H9 (cell line): ENCODE results near the gene LAMP1. TPM values are rescaled to one million over a fixed set of nuclear protein-coding genes. Genes with fewer than 3 reads are reported as not detected.

ENCODE experiments used
- DNase-seq: peaks from one replicate; pipeline ENCODE4 v3.0.0-alpha.2; 2017
- H2AFZ ChIP-seq: one replicate; pipeline ENCODE4 v1.6.1; 2013; ENCODE audit warnings: mild to moderate bottlenecking, low read length, control low read depth, moderate library complexity
- H2AK5ac ChIP-seq: 2 replicates; pipeline ENCODE4 v1.6.1; 2013; ENCODE audit warnings: low read length, control low read depth, mixed read lengths; ENCODE audit not compliant: insufficient read length
- H2BK120ac ChIP-seq: one replicate; pipeline ENCODE4 v1.6.1; 2013; ENCODE audit warnings: low read depth, mild to moderate bottlenecking, low read length, control low read depth, inconsistent platforms; ENCODE audit not compliant: poor library complexity, severe bottlenecking
- H2BK12ac ChIP-seq: 2 replicates; pipeline ENCODE4 v1.6.1; 2013; ENCODE audit warnings: low read length, control low read depth, mixed read lengths, low read depth; ENCODE audit not compliant: insufficient read length
- H2BK15ac ChIP-seq: 2 replicates; pipeline ENCODE4 v1.6.1; 2013; ENCODE audit warnings: low read depth, low read length, control low read depth
- H2BK20ac ChIP-seq: one replicate; pipeline ENCODE4 v1.6.1; 2013; ENCODE audit warnings: low read depth, mild to moderate bottlenecking, low read length, control low read depth, inconsistent platforms; ENCODE audit not compliant: poor library complexity, severe bottlenecking
- H2BK5ac ChIP-seq: 2 replicates; pipeline ENCODE4 v1.6.1; 2013; ENCODE audit warnings: low read length, control low read depth, mixed read lengths; ENCODE audit not compliant: insufficient read length
- H3K14ac ChIP-seq: 2 replicates; pipeline ENCODE4 v1.6.1; 2013; ENCODE audit warnings: low read length, control low read depth; ENCODE audit not compliant: insufficient read depth
- H3K18ac ChIP-seq: 2 replicates; pipeline ENCODE4 v1.6.1; 2013; ENCODE audit warnings: low read depth, mild to moderate bottlenecking, mixed read lengths, low read length, control low read depth; ENCODE audit not compliant: insufficient read length
- H3K23ac ChIP-seq: 2 replicates; pipeline ENCODE4 v1.6.1; 2013; ENCODE audit warnings: low read length, control low read depth, mixed read lengths, low read depth; ENCODE audit not compliant: insufficient read length
- H3K23me2 ChIP-seq: 2 replicates; pipeline ENCODE4 v1.6.1; 2013; ENCODE audit warnings: low read depth, mild to moderate bottlenecking, mixed read lengths, low read length, control low read depth; ENCODE audit not compliant: insufficient read length, poor library complexity, severe bottlenecking
- H3K27ac ChIP-seq: 2 replicates; pipeline ENCODE4 v1.5.1; 2013; ENCODE audit warnings: low read length, control low read depth, mixed read lengths, low read depth; ENCODE audit not compliant: insufficient read length
- H3K27me3 ChIP-seq: 2 replicates; pipeline ENCODE4 v1.6.1; 2013; ENCODE audit warnings: low read length, control low read depth, inconsistent platforms; ENCODE audit not compliant: insufficient read depth
- H3K4ac ChIP-seq: 2 replicates; pipeline ENCODE4 v1.6.1; 2013; ENCODE audit warnings: low read depth, mild to moderate bottlenecking, control low read depth, inconsistent platforms, low read length, moderate library complexity
- H3K4me1 ChIP-seq: 2 replicates; pipeline ENCODE4 v1.6.1; 2013; ENCODE audit warnings: low read length, control low read depth, inconsistent platforms; ENCODE audit not compliant: insufficient read depth
- H3K4me2 ChIP-seq: 2 replicates; pipeline ENCODE4 v1.6.1; 2013; ENCODE audit warnings: low read length, control low read depth, mixed read lengths; ENCODE audit not compliant: insufficient read length, insufficient read depth
- H3K56ac ChIP-seq: 2 replicates; pipeline ENCODE4 v1.6.1; 2013; ENCODE audit warnings: low read depth, mild to moderate bottlenecking, mixed read lengths, low read length, control low read depth; ENCODE audit not compliant: insufficient read length
- H3K79me1 ChIP-seq: 2 replicates; pipeline ENCODE4 v1.6.1; 2013; ENCODE audit warnings: low read depth, mild to moderate bottlenecking, moderate library complexity, low read length, control low read depth, inconsistent platforms; ENCODE audit not compliant: insufficient read depth, poor library complexity, severe bottlenecking
- H3K79me2 ChIP-seq: 2 replicates; pipeline ENCODE4 v1.6.1; 2013; ENCODE audit warnings: low read length, control low read depth, inconsistent platforms; ENCODE audit not compliant: insufficient read depth
- H3K9ac ChIP-seq: 2 replicates; pipeline ENCODE4 v1.6.1; 2013; ENCODE audit warnings: low read length, control low read depth, mixed read lengths; ENCODE audit not compliant: insufficient read length; ENCODE audit errors: extremely low read depth
- H3K9me3 ChIP-seq: one replicate; pipeline ENCODE4 v1.6.1; 2013; ENCODE audit warnings: low read depth, low read length, inconsistent platforms; ENCODE audit not compliant: control insufficient read depth
- H3T11ph ChIP-seq: one replicate; pipeline ENCODE4 v1.6.1; 2013; ENCODE audit warnings: mild to moderate bottlenecking, low read length, control low read depth, inconsistent platforms
- H4K20me1 ChIP-seq: one replicate; pipeline ENCODE4 v1.6.1; 2013; ENCODE audit not compliant: control insufficient read depth, insufficient read length, insufficient read depth
- H4K5ac ChIP-seq: 2 replicates; pipeline ENCODE4 v1.6.1; 2013; ENCODE audit warnings: low read depth, mild to moderate bottlenecking, mixed read lengths, low read length, control low read depth; ENCODE audit not compliant: insufficient read length
- H4K8ac ChIP-seq: replicated peaks from 2 replicates; pipeline ENCODE4 v1.6.1; 2013; ENCODE audit warnings: low read length, control low read depth, mixed read lengths, low read depth; ENCODE audit not compliant: insufficient read length
- H4K91ac ChIP-seq: 2 replicates; pipeline ENCODE4 v1.6.1; 2013; ENCODE audit warnings: low read depth, mild to moderate bottlenecking, moderate library complexity, mixed read lengths, low read length, control low read depth; ENCODE audit not compliant: insufficient read length
- H3K27ac Mint-ChIP-seq, 3 experiments: 2 replicates in 2 of 3; 3 replicates in 1 of 3; pipeline ENCODE4 v1.8.0; 2020 to 2021; ENCODE audit warnings: mixed read lengths in 3 of 3, mild to moderate bottlenecking in 1 of 3, moderate library complexity in 1 of 3
- H3K27me3 Mint-ChIP-seq: 2 replicates; pipeline ENCODE4 v1.8.0; 2021; ENCODE audit warnings: low read depth, mild to moderate bottlenecking, moderate library complexity, mixed read lengths
- H3K36me3 Mint-ChIP-seq, 3 experiments: 2 replicates in 2 of 3; 3 replicates in 1 of 3; pipeline ENCODE4 v1.8.0; 2020 to 2021; ENCODE audit warnings: low read depth in 3 of 3, mixed read lengths in 3 of 3; ENCODE audit not compliant: insufficient read depth in 1 of 3
- H3K4me1 Mint-ChIP-seq, 2 experiments: 2 replicates each; pipeline ENCODE4 v1.8.0; 2020; ENCODE audit warnings: mixed read lengths in 2 of 2
- H3K4me3 Mint-ChIP-seq, 2 experiments: 2 replicates in 1 of 2; 3 replicates in 1 of 2; pipeline ENCODE4 v1.8.0; 2020 to 2021; ENCODE audit warnings: mild to moderate bottlenecking in 2 of 2, mixed read lengths in 2 of 2, moderate library complexity in 1 of 2
- H3K9me3 Mint-ChIP-seq, 2 experiments: 2 replicates in 1 of 2; 3 replicates in 1 of 2; pipeline ENCODE4 v1.8.0; 2020; ENCODE audit warnings: mild to moderate bottlenecking in 2 of 2, mixed read lengths in 2 of 2, moderate library complexity in 1 of 2
- WGBS: extraction: QIAGEN DNeasy Blood & Tissue Kit; methylation state at CpG from one replicate; pipeline ENCODE4 v1.1.7; 2013; ENCODE audit warnings: missing lambda C conversion rate, low lambda C conversion rate, mixed read lengths; ENCODE audit not compliant: insufficient read length; ENCODE audit errors: extremely low coverage; 5-methylcytosine and 5-hydroxymethylcytosine counted together
- total RNA-seq: library from RNA; stranded (reverse); gene quantifications from 2 replicates; pipeline ENCODE4 v1.2.1, GENCODE V29; 2021
- TF ChIP-seq, protein P1 (sequence below): fragments of 200-600 bp; sonication (generic); conservative IDR thresholded peaks from 3 replicates; pipeline ENCODE4 v1.8.0; 2021; ENCODE audit warnings: antibody characterized with exemption, mild to moderate bottlenecking

Gene LAMP1
- total RNA-seq, 1 experiment from 2014 or later: 131 TPM

DNA sequence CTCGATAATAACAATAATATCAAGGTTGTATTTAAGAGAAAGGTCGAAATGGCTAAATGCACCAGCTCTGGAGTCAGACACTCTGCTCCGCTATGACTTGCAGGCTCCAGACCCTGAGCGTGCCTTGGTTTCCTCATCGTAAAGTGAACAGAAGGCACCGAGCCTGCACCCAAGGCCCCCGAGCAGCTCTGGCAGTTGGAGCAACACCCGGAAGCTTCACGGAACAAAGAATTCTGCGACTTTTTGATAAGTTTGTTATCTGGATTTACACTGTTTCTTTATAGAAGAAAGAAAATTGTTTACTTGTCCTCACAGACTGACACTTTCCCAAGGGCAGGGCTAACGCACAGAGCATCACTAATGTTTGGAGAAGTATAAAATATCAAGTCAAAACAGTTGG lies 62.5 kb downstream of the LAMP1 start:
- no peak overlapping the region for H3K4me3 Mint-ChIP-seq

More for the DNA sequence above, 62.5 kb downstream of the LAMP1 start:
- no peak overlapping the region for H3K4me2 ChIP-seq
- no peak overlapping the region for H4K5ac ChIP-seq
- H3K9me3 ChIP-seq: no peaks in the 10 kb centered on the region
- no peak overlapping the region for H2AK5ac ChIP-seq
- H3K4me1 ChIP-seq: no peaks in the 10 kb centered on the region
- no peak overlapping the region for H4K8ac ChIP-seq
- peaks cover 10% of the 10 kb centered on the region; the same call in 1 of the 2 replicates for H3K79me2 ChIP-seq
- H3K23ac ChIP-seq: no peak overlapping the region
- WGBS: no CpG with 5 or more reads among the region's 11 CpGs
- no peak overlapping the region for H3K56ac ChIP-seq
- H3K14ac ChIP-seq: no peak overlapping the region
- H2AFZ ChIP-seq: no peak overlapping the region
- H3K18ac ChIP-seq: no peak overlapping the region
- no peak overlapping the region for H3K9ac ChIP-seq
- Mint-ChIP-seq H3K36me3 (peaks cover 28 to 50% (median 49%) of the 10 kb centered on the region in 3 experiments; a peak in 6 of 7 replicates), H3K27ac (no peak overlapping the region), H3K27me3 (no peaks in the 10 kb centered on the region), H3K9me3 (no peaks in the 10 kb centered on the region), H3K4me1 (peaks cover 14 to 19% of the 10 kb centered on the region in 2 experiments)
- no peak overlapping the region for H2BK5ac ChIP-seq
- H4K91ac ChIP-seq: no peak overlapping the region
- H2BK15ac ChIP-seq: no peak overlapping the region
- no peak overlapping the region for H2BK120ac ChIP-seq
- peaks cover 12% of the 10 kb centered on the region for H3K23me2 ChIP-seq
- H3K27ac ChIP-seq: no peak overlapping the region
- no peak overlapping the region for H2BK12ac ChIP-seq
- no peak overlapping the region for H3T11ph ChIP-seq
- TF ChIP-seq, protein P1, sequence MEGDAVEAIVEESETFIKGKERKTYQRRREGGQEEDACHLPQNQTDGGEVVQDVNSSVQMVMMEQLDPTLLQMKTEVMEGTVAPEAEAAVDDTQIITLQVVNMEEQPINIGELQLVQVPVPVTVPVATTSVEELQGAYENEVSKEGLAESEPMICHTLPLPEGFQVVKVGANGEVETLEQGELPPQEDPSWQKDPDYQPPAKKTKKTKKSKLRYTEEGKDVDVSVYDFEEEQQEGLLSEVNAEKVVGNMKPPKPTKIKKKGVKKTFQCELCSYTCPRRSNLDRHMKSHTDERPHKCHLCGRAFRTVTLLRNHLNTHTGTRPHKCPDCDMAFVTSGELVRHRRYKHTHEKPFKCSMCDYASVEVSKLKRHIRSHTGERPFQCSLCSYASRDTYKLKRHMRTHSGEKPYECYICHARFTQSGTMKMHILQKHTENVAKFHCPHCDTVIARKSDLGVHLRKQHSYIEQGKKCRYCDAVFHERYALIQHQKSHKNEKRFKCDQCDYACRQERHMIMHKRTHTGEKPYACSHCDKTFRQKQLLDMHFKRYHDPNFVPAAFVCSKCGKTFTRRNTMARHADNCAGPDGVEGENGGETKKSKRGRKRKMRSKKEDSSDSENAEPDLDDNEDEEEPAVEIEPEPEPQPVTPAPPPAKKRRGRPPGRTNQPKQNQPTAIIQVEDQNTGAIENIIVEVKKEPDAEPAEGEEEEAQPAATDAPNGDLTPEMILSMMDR: no peak
- no peaks in the 10 kb centered on the region for H3K27me3 ChIP-seq
- no peak overlapping the region for H3K4ac ChIP-seq
- H4K20me1 ChIP-seq: no peaks in the 10 kb centered on the region
- H2BK20ac ChIP-seq: no peak overlapping the region
- no peak for DNase-seq
- peaks cover 11% of the 10 kb centered on the region for H3K79me1 ChIP-seq
